Epithelial cell of prostate (primary cell): ENCODE measurements around the gene MAN1B1.

Source experiments
- DNase-seq: peaks from one replicate; pipeline ENCODE4 v3.0.0-alpha.2; 2011; ENCODE audit warnings: low read depth, low spot score
- H3K27ac ChIP-seq: fragments of 450-650 bp; 2 replicates; pipeline ENCODE4 v1.5.1; 2017; ENCODE audit warnings: mild to moderate bottlenecking

Gene MAN1B1

DNA sequence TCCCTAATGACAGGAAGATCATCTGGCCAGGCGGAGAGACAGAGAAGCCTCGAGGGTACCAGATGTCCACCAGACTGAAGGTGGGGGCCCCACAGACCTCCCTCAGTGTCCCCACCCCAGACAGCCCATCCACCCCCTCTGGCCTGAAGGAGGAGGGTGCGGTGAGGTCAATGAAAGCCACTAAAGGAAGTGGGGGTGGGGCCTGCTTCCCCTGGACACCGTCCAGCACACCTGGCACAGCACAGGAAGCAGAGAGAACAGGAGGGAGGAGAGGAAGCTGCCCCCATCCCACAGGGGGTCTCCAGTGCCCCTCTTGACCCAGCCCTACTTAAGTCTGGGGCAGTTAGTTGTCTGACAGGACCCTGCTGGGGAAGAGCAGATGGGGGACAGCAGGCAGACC lies 71.8 kb downstream of the MAN1B1 start:
- no peak overlapping the region for H3K27ac ChIP-seq
- no peak for DNase-seq
